Motor neuron (in vitro differentiated cells): ENCODE data around the gene FRMD6. TPM values are rescaled to one million over a fixed set of nuclear protein-coding genes. Genes with fewer than 3 reads are reported as not detected.

Source experiments
- ATAC-seq, 8 experiments: fragments of 200-7000 bp; cut with Tn5 transposase; replicated peaks in 6 of 8; 2 replicates each; pipeline ENCODE4 v1.8.0; 2021; ENCODE audit warnings: mild to moderate bottlenecking in 8 of 8, moderate library complexity in 8 of 8
- H3K27ac ChIP-seq, 2 donors: fragments of 250-450 bp; sonication (Bioruptor Pico); 2 replicates each; pipeline ENCODE4 v1.9.0; 2021; ENCODE audit warnings: antibody characterized with exemption in 2 of 2, mild to moderate bottlenecking in 2 of 2, moderate library complexity in 1 of 2
- H3K4me1 ChIP-seq, 2 donors: fragments of 250-450 bp; sonication (Bioruptor Pico); replicated peaks in 1 of 2; 2 replicates each; pipeline ENCODE4 v1.6.1; 2021; ENCODE audit warnings: antibody characterized with exemption in 2 of 2, mild to moderate bottlenecking in 2 of 2, moderate library complexity in 1 of 2
- H3K4me3 ChIP-seq, 5 donors: fragments of 250-450 bp; sonication (Bioruptor Pico); 2 replicates each; pipeline ENCODE4 v1.9.0; 2021; ENCODE audit warnings: antibody characterized with exemption in 5 of 5, mild to moderate bottlenecking in 5 of 5, moderate library complexity in 4 of 5
- WGBS, 10 experiments: fragments of 450-650 bp; shearing (Covaris generic); methylation state at CpG; one replicate each; pipeline ENCODE4 v1.0.0; 2022; 5-methylcytosine and 5-hydroxymethylcytosine counted together
- in situ Hi-C, 9 experiments: fragments of 400-800 bp; cut with MboI; loops; one replicate each; pipeline ENCODE4 v1.15.0; 2021; ENCODE audit warnings: low sequenced_read_pairs in 9 of 9, low pct_unique_long_range_greater_than_20kb in 2 of 9; ENCODE audit not compliant: unreplicated experiment in 9 of 9
- total RNA-seq, 8 experiments: library from RNA; unstranded; fragments of 300-600 nt; gene quantifications; 2 replicates each; pipeline versions ENCODE4 v1.2.3 to v1.2.4, GENCODE V29; 2022

FRMD6 gene
- total RNA-seq, 8 experiments from 2014 or later, result 2.8 to 129 (median 19.4) TPM

GRCh38 chr14:51780006-51780692 lies 128.4 kb downstream of the FRMD6 start:
- Histone ChIP-seq H3K4me3 (no peak overlapping the region), H3K27ac (no peak overlapping the region), H3K4me1 (peaks cover 3 to 7% of the 10 kb centered on the region in 2 donors)
- ATAC-seq, result peak; percentile 65 to 81 (median 74)
- in situ Hi-C loops, result loop anchor here in 5 of 9 experiments (10.0 to 25.0 kb wide), 2 partner anchors 493 to 495 kb away; no protein-coding TSS in a partner anchor
- 5 to 50% (median 11%) methylated on average over 1 to 9 of the region's 13 CpGs; no CpG with 5 or more reads in 3 of the 10 experiments for WGBS, 10 experiments

Other genes with a start within 250 kb of the FRMD6 start
- gene GNG2, start 208.7 kb downstream of the FRMD6 start, total RNA-seq, result 100 to 1,000 TPM in 5 of 8 experiments, under 1 TPM in 3; 0.36 to 184 (median 133) TPM